Epithelial cell of proximal tubule (primary cell): ENCODE data around the gene WDR64. TPM values are rescaled to one million over a fixed set of nuclear protein-coding genes. Genes with fewer than 3 reads are reported as not detected.

Experiments used
- DNase-seq: peaks from one replicate; pipeline ENCODE4 v3.0.0-alpha.2; 2011; ENCODE audit warnings: low read depth
- H3K4me3 ChIP-seq: 2 replicates; pipeline ENCODE4 v1.5.1; 2011; ENCODE audit warnings: low read depth, mild to moderate bottlenecking, low read length
- total RNA-seq: library from RNA; depleted of rRNA; stranded (reverse); fragments of >200 nt; gene quantifications from 2 replicates; pipeline ENCODE4 v1.2.3, GENCODE V29; 2015
- TF ChIP-seq, protein P1 (sequence below): conservative IDR thresholded peaks from 2 replicates; pipeline ENCODE4 v1.5.1; 2012; ENCODE audit warnings: low read depth, mild to moderate bottlenecking, low read length

Gene WDR64
- total RNA-seq, 1 donor from 2014 or later, result not detected

DNA sequence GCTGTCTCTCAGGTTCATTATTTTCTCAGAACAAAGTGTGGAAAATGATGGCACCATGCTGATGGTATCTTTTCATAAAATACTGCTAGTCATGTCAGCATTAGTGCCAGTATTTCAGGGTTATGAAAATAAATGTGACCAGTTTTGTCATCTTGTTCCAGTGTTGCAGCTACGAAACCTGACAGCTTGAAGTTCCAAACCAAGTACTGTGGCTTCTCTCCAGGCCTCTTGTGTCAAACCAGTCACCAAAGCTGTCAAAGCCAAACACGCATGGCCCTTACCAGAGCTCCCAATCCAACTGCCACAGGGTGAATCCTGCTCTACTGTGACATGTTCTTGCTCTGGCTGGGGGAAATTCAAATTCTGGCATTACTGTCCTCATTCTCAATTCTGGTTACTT, 175.2 kb downstream of the WDR64 start:
- TF ChIP-seq, protein P1, sequence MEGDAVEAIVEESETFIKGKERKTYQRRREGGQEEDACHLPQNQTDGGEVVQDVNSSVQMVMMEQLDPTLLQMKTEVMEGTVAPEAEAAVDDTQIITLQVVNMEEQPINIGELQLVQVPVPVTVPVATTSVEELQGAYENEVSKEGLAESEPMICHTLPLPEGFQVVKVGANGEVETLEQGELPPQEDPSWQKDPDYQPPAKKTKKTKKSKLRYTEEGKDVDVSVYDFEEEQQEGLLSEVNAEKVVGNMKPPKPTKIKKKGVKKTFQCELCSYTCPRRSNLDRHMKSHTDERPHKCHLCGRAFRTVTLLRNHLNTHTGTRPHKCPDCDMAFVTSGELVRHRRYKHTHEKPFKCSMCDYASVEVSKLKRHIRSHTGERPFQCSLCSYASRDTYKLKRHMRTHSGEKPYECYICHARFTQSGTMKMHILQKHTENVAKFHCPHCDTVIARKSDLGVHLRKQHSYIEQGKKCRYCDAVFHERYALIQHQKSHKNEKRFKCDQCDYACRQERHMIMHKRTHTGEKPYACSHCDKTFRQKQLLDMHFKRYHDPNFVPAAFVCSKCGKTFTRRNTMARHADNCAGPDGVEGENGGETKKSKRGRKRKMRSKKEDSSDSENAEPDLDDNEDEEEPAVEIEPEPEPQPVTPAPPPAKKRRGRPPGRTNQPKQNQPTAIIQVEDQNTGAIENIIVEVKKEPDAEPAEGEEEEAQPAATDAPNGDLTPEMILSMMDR, result no peak
- H3K4me3 ChIP-seq, result no peak overlapping the region
- DNase-seq, result no peak

DNA sequence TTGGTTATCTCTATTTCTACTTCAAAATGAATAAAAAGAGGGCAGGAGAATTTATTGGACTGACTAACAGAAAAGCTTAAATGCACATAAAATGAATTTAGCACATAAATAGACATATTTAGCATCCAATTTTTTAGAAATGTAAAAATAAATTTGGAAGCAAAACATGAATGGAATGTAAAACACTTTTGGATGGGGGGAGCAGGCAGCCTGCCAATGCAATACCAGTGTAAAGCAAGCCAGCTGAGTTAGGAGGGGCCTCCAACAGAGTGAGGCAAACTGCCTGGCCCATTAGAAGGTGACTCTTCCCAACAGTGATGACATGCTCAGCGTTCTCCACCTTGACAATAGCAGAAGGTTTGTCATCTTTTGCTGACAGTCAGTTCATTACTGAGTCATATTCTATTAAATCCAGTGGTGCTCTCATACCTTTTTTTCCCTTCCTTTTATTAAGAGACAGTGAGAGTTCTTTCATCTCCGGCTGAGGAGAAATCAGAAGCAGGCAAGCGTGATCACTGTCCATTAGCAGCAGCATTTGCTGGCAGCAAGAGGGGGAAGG, 176.5 kb downstream of the WDR64 start:
- no peak overlapping the region for H3K4me3 ChIP-seq
- DNase-seq, result no peak
- TF ChIP-seq, protein P1, result no peak

DNA sequence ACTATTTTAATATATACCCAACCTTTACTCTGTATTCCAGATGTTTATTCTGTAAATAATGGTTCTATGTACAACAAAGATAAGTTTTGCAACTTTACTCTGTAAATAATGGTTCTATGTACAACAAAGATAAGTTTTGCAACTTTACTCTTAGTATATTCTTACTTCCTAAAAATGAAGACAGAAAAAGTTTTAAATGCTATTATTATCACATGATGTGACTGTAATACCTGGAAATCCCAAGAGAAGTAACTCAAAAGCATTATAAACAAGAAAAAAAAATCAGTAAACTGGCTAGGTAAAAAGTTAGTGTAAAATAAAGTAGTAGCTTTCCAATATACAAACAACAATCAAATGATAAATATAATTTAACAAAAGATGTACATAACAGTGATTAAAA, 177.4 kb downstream of the WDR64 start:
- no peak overlapping the region for H3K4me3 ChIP-seq
- no peak for DNase-seq
- TF ChIP-seq, protein P1, result no peak

DNA sequence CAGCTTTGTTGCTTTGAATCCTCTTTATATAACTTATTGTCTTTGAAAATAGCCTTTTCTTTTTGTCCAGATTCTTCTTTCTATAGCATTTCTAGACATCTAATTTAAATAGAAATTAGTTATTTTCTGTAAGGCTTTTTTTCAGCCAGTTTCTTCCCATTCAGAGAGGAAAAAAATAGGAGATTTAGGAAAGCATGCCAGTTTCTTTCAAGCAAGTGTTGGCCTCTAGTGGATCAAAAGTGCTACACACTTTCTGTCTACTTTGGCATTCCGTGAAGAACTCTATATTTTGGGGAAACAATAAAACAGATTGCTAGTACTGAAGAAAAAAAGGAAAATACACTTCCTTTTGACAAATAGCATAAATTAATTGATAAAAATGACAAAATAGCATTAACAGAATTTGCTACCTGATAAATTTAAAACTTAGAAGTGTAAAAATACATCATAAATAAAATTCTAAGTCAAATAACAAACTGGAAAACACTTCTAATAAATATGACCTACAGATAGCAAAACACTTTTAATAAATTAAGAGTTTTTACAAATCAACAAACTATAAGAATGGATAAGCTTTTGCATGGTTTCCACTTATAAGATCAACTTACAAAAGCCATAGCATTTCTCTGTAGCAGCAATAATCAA, 182.8 kb downstream of the WDR64 start:
- TF ChIP-seq, protein P1, result peak; percentile 86
- no peak overlapping the region for H3K4me3 ChIP-seq
- no peak for DNase-seq

DNA sequence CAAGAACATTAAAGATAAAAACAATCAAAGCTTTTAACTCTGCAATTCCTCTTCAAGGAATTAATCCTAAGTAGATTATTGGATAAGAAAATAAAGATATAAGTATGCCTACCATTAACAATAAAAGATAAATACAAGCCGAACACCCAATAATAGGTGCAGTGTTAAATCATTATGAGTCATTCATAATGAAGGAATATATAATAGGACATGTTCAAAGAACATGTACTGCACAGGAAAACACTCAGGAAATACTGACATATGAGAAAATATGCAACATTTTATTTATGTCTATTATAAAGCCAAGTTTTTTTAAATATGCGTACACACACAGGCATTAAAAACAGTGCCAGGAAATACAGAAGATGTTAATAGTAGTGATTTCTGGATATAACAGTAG, 184.9 kb downstream of the WDR64 start:
- TF ChIP-seq, protein P1, result no peak
- no peak overlapping the region for H3K4me3 ChIP-seq
- DNase-seq, result no peak

DNA sequence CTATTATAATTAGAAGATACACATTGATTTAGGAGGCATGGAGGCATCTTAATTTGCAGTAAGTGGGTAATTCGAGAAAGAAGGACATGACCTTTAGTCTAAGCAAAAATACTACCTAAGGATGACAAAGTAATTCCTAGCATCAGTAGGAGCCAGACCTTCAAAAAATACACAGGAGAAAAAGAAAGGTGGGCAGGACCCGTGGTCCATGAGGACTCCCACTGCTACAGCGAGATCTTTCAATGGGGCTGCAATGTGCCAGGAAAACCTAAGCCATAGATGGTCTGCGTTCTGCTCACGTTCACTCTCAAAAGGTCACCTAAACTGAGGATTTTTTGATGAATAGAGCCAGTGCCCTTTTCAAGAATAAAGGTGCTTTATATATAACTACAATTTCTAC, 185.3 kb downstream of the WDR64 start:
- no peak for DNase-seq
- H3K4me3 ChIP-seq, result no peak overlapping the region
- TF ChIP-seq, protein P1, result no peak

DNA sequence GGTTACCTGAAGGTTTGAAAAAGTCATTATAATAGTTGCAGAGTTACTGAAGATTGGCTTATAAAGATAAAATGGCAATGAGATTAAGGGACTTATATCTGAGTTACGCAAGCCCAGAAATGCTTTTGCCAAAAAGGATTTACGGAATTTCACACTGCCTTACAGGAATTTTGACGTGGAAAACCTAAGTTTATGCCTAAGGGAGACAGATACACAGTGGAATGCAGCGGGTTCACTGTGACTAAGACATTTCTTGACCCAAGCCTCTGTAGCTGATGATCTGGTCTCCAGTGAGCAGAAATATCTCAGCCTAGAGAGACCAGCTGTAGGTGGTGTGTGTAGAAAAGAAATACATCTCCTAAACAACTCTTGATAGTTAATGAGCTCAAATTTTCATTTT, 185.8 kb downstream of the WDR64 start:
- no peak overlapping the region for H3K4me3 ChIP-seq
- TF ChIP-seq, protein P1, result no peak
- no peak for DNase-seq
